ENCODE data around the gene ALDH4A1. TPM values are rescaled to one million over a fixed set of nuclear protein-coding genes. Genes with fewer than 3 reads are reported as not detected.

ALDH4A1 gene
- total RNA-seq, 4 donors from 2014 or later: 16.5 to 25.8 (median 22.1) TPM

DNA sequence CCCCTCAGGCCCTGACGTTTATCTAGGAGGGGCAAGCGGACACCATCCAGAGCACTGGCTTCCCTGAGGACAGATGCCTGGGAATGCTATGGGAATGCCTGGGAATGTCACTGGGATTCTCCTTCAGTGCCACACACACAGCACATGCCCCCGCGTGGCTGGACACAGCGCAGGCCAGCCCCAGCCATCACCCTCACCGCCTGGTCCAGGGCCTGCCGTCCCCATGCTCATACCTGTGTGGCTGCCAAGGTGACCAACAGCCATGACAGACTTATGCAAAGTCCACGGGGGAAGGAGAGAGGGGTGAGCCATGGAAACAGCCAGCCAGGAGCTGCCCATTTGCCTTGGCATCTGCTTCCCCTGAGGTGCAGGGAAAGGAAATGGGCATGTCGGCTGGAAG is 37.2 kb downstream of the ALDH4A1 start:
- intact Hi-C loops (cut with DNase I; ENCODE audit: low total_unique reads): no loop called here
- no peak for DNase-seq (ENCODE audit: low spot score in 2 of 2)
- TF ChIP-seq CTCF (IDR thresholded peaks at IDR 0.05): no peak
- no peak for TF ChIP-seq POLR2A (IDR thresholded peaks at IDR 0.05)
- 77 to 85% methylated on average over 8 to 9 of the region's 9 CpGs for WGBS, 2 donors
- no peak overlapping the region for H3K4me3 ChIP-seq (ENCODE audit: low read depth, poor library complexity, severe bottlenecking)

DNA sequence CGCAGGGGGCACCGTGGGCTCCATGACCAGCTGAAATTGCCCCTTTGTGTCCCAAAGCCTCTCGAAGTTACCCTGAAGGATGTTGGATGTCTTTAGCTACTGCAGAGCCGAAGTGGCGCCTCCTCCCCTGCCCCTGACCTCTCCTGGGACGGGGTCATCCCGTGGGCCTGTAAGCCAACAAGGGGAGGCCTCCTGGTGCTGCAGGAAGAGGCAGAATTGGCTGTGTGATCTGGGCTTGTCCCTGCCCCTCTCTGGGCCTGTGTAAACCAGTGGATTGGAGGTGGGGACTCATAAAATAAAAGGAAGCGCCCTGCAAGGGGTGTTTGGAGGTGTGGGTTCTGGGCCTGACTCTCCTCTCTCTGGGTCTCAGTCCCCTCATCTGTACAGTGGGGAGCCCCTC is 40.8 kb downstream of the ALDH4A1 start:
- DNase-seq (ENCODE audit: low spot score in 2 of 2): no peak
- whole genome bisulfite sequencing, 2 donors: 82 to 84% methylated on average over 8 of the region's 8 CpGs
- no peak overlapping the region for H3K4me3 ChIP-seq (ENCODE audit: low read depth, poor library complexity, severe bottlenecking)
- TF ChIP-seq POLR2A (IDR thresholded peaks at IDR 0.05) (no peak), CTCF (IDR thresholded peaks at IDR 0.05) (no peak)
- intact Hi-C loops (cut with DNase I; ENCODE audit: low total_unique reads): no loop called here

GRCh38 chr1:18861082-18861481 is 41.3 kb downstream of the ALDH4A1 start:
- intact Hi-C loops (cut with DNase I; ENCODE audit: low total_unique reads): no loop called here
- no peak for DNase-seq (ENCODE audit: low spot score in 2 of 2)
- TF ChIP-seq CTCF (IDR thresholded peaks at IDR 0.05) (no peak), POLR2A (IDR thresholded peaks at IDR 0.05) (no peak)
- WGBS, 2 donors: 75 to 77% methylated on average over 9 of the region's 9 CpGs
- no peak overlapping the region for H3K4me3 ChIP-seq (ENCODE audit: low read depth, poor library complexity, severe bottlenecking)

GRCh38 chr1:18859560-18859959 is 42.8 kb downstream of the ALDH4A1 start, which contains the start of gene TAS1R2:
Gene TAS1R2, minus strand, starts transcription at chr1:18859660. Its CDS starts 0 bp downstream, at chr1:18859660.
- WGBS, 2 donors: 67% methylated on average over 4 of the region's 4 CpGs
- H3K4me3 ChIP-seq (ENCODE audit: low read depth, poor library complexity, severe bottlenecking): no peak within 1 kb of the TSS
- intact Hi-C loops (cut with DNase I; ENCODE audit: low total_unique reads): no loop called here
- no peak for DNase-seq (ENCODE audit: low spot score in 2 of 2)
- TF ChIP-seq CTCF (IDR thresholded peaks at IDR 0.05) (no peak), POLR2A (IDR thresholded peaks at IDR 0.05) (no peak)

DNA sequence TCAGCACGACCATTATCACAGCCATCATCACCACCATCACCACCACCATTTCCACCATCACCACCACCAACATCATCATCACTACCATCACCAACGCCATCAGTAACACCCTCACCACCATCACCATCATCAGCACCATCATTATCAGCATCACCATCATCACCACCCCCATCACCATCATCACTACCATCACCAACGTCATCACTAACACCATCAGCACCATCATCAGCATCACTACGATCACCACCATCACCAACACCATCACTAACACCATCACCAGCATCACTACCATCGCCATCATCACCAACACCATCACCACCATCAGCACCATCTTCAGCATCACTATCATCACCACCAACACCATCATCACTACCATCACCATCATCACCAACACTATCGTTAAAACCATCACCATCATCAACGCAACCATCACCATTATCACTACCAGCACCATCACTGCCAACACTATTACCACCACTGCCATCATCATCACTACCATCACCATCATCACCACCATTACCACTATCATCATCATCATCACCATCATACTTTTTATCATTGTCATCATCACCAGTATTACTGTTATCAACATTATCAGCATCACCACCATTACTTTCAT is 44.2 kb downstream of the ALDH4A1 start:
- TF ChIP-seq CTCF (IDR thresholded peaks at IDR 0.05) (no peak), POLR2A (IDR thresholded peaks at IDR 0.05) (no peak)
- intact Hi-C loops (cut with DNase I; ENCODE audit: low total_unique reads): no loop called here
- DNase-seq (ENCODE audit: low spot score in 2 of 2): no peak
- no peak overlapping the region for H3K4me3 ChIP-seq (ENCODE audit: low read depth, poor library complexity, severe bottlenecking)
- WGBS, 2 donors: 91 to 92% methylated on average over 7 of the region's 7 CpGs

DNA sequence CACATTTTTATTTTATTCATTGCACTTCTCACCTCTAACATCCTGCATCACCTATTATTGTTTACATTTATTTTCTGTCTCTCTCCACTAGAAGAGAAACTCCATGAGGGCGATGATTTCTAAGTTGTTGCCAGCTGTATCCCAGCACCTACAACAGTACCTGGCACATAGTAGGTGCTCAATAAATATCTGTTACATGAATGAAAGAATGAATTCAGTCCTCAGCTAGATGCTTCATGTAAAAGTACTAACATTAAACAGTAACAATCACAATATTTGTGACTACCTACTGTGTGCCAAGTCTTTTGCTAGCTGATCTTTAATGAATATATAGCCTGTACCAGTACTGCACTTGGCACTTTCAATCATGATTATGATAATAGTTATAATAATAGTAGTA is 45.9 kb downstream of the ALDH4A1 start:
- intact Hi-C loops (cut with DNase I; ENCODE audit: low total_unique reads): no loop called here
- no peak overlapping the region for H3K4me3 ChIP-seq (ENCODE audit: low read depth, poor library complexity, severe bottlenecking)
- no peak for TF ChIP-seq POLR2A (IDR thresholded peaks at IDR 0.05)
- no peak for TF ChIP-seq CTCF (IDR thresholded peaks at IDR 0.05)
- WGBS, 2 donors: 97 to 100% methylated on average over 1 of the region's 1 CpG
- DNase-seq (ENCODE audit: low spot score in 2 of 2): no peak

Data from lower leg skin (tissue), 4 donors.